ENCODE data around the gene SFMBT1. TPM values are rescaled to one million over a fixed set of nuclear protein-coding genes. Genes with fewer than 3 reads are reported as not detected.
A peak's percentile ranks its signal among the peaks of the same experiment; 100 is the strongest.

Gene SFMBT1
- total RNA-seq, 1 donor from 2014 or later: 9.8 TPM

GRCh38 chr3:52897130-52898122 is 148.4 kb downstream of the SFMBT1 start, which contains the start of gene STIMATE:
TSS of gene STIMATE (minus strand) at chr3:52897548. CDS start at chr3:52897450, 98 bp downstream.
- TF ChIP-seq CTCF (conservative IDR thresholded peaks at IDR 0.05): peak; percentile 19
- Mint-ChIP-seq H3K27ac (peak within 1 kb of the TSS; percentile 81), H3K36me3 (no peaks in the 10 kb centered on the region), H3K4me3 (peak within 1 kb of the TSS; percentile 100), H3K9me3 (no peaks in the 10 kb centered on the region), H3K27me3 (no peaks in the 10 kb centered on the region), H3K4me1 (ENCODE audit: unreplicated experiment) (peaks cover 37% of the 10 kb centered on the region)
- peak; percentile 88 for DNase-seq (ENCODE audit: extremely low spot score, unreplicated experiment)

GRCh38 chr3:52896613-52897012 is 149.3 kb downstream of the SFMBT1 start:
- H3K27me3 Mint-ChIP-seq: no peaks in the 10 kb centered on the region
- H3K4me3 Mint-ChIP-seq: peak overlapping the region; percentile 100
- no peak for TF ChIP-seq CTCF (conservative IDR thresholded peaks at IDR 0.05)
- H3K4me1 Mint-ChIP-seq (ENCODE audit: unreplicated experiment): peaks cover 46% of the 10 kb centered on the region
- H3K36me3 Mint-ChIP-seq: no peaks in the 10 kb centered on the region
- H3K9me3 Mint-ChIP-seq: no peaks in the 10 kb centered on the region
- DNase-seq (ENCODE audit: extremely low spot score, unreplicated experiment): no peak
- H3K27ac Mint-ChIP-seq: peak overlapping the region; percentile 81

GRCh38 chr3:52896151-52896550 is 149.7 kb downstream of the SFMBT1 start:
- no peak for TF ChIP-seq CTCF (conservative IDR thresholded peaks at IDR 0.05)
- peaks cover 50% of the 10 kb centered on the region for H3K4me1 Mint-ChIP-seq (ENCODE audit: unreplicated experiment)
- H3K4me3 Mint-ChIP-seq: peak overlapping the region; percentile 100
- no peak for DNase-seq (ENCODE audit: extremely low spot score, unreplicated experiment)
- H3K36me3 Mint-ChIP-seq: no peaks in the 10 kb centered on the region
- peak overlapping the region; percentile 81 for H3K27ac Mint-ChIP-seq
- no peaks in the 10 kb centered on the region for H3K27me3 Mint-ChIP-seq
- no peaks in the 10 kb centered on the region for H3K9me3 Mint-ChIP-seq

GRCh38 chr3:52895418-52895817 is 150.5 kb downstream of the SFMBT1 start:
- H3K4me3 Mint-ChIP-seq: peak overlapping the region; percentile 100
- peaks cover 54% of the 10 kb centered on the region for H3K4me1 Mint-ChIP-seq (ENCODE audit: unreplicated experiment)
- H3K27ac Mint-ChIP-seq: peak overlapping the region; percentile 11
- TF ChIP-seq CTCF (conservative IDR thresholded peaks at IDR 0.05): no peak
- H3K9me3 Mint-ChIP-seq: no peaks in the 10 kb centered on the region
- H3K36me3 Mint-ChIP-seq: no peaks in the 10 kb centered on the region
- no peaks in the 10 kb centered on the region for H3K27me3 Mint-ChIP-seq
- no peak for DNase-seq (ENCODE audit: extremely low spot score, unreplicated experiment)

- Mint-ChIP-seq H3K4me1 (ENCODE audit: unreplicated experiment) (peaks cover 60% of the 10 kb centered on the region), H3K36me3 (no peaks in the 10 kb centered on the region), H3K27me3 (no peaks in the 10 kb centered on the region), H3K4me3 (peak overlapping the region; percentile 100), H3K9me3 (no peaks in the 10 kb centered on the region), H3K27ac (no peak overlapping the region)
- no peak for DNase-seq (ENCODE audit: extremely low spot score, unreplicated experiment)
- TF ChIP-seq CTCF (conservative IDR thresholded peaks at IDR 0.05): no peak
Observed at GRCh38 chr3:52894756-52895155, 151.1 kb downstream of the SFMBT1 start.

Data from type B pancreatic cell (in vitro differentiated cells).